ENCODE measurements around the gene SHROOM1.

DNA sequence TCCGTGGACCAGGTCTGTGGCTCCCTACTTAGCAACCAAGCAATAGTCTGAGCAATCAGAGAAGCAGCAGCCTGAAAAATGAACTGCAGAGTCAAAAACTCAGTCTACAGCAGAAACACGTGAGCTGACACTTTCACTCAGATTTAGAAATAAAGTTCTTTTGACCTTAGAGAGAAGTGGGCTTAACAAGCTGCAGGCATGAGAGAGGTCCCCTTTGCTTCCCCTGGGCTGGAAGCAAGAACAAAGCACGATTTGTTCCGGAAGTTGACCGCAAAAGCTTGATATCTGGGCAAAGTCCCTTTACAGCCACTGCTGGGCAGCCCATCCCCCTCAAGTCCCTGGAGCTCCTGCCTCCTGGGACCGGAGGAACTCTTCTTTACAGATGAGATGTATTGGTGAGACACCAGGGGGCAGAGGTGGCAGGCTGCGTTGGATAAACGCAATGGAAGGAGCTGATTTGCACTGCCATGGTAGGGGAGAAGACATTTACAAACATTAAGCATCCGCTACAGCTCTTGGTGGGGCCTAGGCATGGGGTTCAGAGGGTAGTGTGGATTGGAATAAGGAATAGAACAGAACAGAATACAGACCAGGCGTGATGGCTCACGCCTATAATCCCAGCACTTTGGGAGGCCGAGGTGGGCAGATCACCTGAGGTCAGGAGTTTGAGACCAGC lies 23.1 kb downstream of the SHROOM1 start:
- TF ChIP-seq, protein P1, sequence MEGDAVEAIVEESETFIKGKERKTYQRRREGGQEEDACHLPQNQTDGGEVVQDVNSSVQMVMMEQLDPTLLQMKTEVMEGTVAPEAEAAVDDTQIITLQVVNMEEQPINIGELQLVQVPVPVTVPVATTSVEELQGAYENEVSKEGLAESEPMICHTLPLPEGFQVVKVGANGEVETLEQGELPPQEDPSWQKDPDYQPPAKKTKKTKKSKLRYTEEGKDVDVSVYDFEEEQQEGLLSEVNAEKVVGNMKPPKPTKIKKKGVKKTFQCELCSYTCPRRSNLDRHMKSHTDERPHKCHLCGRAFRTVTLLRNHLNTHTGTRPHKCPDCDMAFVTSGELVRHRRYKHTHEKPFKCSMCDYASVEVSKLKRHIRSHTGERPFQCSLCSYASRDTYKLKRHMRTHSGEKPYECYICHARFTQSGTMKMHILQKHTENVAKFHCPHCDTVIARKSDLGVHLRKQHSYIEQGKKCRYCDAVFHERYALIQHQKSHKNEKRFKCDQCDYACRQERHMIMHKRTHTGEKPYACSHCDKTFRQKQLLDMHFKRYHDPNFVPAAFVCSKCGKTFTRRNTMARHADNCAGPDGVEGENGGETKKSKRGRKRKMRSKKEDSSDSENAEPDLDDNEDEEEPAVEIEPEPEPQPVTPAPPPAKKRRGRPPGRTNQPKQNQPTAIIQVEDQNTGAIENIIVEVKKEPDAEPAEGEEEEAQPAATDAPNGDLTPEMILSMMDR (IDR thresholded peaks at IDR 0.05) = peak in 1 of 7 experiments; percentile 6
- no peak for TF ChIP-seq EP300 (IDR thresholded peaks at IDR 0.05)

Measured in stomach (tissue), 4 donors.